Measurements from ENCODE around the gene AMHR2.
"Not testable (repeated sequence)": the region's sequence is repeated elsewhere in the genome, so short reads cannot be mapped to it uniquely, and the experiment has no call there.

AMHR2 gene

DNA sequence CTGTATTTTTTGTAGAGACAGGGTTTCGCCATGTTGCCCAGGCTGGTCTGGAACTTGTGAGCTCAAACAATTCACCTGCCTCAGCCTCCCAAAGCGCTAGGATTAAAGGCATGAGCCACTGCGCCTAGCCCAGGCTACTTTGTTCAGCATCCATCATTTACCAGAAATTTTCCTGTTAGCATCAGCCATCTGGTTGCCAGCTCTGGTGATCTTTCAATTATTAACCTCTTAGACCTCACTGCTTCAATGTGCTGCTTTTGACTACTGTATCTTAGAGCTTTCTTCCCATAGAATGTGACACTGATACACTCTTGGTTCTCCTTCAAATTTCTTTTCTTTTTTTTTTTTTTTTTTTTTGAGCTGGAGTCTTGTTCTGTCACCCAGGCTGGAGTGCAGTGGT is 5.4 kb upstream of the AMHR2 start:
- DNase-seq (ENCODE audit: low read depth), result no peak
- TF ChIP-seq, protein P1, sequence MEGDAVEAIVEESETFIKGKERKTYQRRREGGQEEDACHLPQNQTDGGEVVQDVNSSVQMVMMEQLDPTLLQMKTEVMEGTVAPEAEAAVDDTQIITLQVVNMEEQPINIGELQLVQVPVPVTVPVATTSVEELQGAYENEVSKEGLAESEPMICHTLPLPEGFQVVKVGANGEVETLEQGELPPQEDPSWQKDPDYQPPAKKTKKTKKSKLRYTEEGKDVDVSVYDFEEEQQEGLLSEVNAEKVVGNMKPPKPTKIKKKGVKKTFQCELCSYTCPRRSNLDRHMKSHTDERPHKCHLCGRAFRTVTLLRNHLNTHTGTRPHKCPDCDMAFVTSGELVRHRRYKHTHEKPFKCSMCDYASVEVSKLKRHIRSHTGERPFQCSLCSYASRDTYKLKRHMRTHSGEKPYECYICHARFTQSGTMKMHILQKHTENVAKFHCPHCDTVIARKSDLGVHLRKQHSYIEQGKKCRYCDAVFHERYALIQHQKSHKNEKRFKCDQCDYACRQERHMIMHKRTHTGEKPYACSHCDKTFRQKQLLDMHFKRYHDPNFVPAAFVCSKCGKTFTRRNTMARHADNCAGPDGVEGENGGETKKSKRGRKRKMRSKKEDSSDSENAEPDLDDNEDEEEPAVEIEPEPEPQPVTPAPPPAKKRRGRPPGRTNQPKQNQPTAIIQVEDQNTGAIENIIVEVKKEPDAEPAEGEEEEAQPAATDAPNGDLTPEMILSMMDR (IDR thresholded peaks at IDR 0.05; ENCODE audit: low read length, missing control alignments), result no peak
- no peak overlapping the region for H3K4me3 ChIP-seq (replicated peaks; ENCODE audit: low read depth, low read length)

DNA sequence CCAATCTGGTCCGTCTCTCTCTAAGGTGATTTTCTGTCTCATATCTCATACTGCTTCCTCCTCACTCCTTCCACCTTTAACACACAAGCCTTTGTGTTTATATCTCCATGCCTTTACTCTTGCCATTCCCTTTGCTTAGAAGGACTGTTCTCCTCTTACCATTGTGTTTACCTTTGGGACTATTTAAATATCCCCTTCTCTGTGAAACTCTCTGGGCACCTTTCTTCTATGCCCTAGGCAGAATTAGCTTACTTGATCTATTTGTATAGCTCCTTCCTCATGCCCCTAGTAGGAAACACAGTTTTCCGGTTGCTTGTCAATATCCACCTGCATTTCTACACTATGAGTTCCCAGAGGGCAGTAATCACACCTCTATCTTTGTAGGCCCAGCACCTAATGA is 3.9 kb upstream of the AMHR2 start:
- no peak for DNase-seq (ENCODE audit: low read depth)
- no peak overlapping the region for H3K4me3 ChIP-seq (replicated peaks; ENCODE audit: low read depth, low read length)
- TF ChIP-seq, protein P1 (IDR thresholded peaks at IDR 0.05; ENCODE audit: low read length, missing control alignments), result no peak

DNA sequence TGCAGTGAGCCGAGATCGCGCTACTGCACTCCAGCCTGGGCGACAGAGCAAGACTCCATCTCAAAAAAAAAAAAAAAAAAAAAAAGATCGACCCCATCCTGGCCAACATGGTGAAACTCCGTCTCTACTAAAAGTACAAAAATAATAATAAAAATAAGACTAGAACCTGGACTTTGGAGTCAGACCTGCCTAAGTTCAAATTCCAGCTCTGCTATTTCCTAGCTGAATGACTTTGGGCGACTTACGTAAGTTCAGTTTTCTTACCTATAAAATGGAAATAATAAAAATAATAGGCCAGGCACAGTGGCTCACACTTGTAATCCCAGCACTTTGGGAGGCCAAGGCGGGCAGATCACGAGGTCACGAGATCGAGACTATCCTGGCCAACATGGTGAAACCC is 1.4 kb upstream of the AMHR2 start:
- DNase-seq (ENCODE audit: low read depth); H3K4me3 ChIP-seq (replicated peaks; ENCODE audit: low read depth, low read length): not testable (repeated sequence)

DNA sequence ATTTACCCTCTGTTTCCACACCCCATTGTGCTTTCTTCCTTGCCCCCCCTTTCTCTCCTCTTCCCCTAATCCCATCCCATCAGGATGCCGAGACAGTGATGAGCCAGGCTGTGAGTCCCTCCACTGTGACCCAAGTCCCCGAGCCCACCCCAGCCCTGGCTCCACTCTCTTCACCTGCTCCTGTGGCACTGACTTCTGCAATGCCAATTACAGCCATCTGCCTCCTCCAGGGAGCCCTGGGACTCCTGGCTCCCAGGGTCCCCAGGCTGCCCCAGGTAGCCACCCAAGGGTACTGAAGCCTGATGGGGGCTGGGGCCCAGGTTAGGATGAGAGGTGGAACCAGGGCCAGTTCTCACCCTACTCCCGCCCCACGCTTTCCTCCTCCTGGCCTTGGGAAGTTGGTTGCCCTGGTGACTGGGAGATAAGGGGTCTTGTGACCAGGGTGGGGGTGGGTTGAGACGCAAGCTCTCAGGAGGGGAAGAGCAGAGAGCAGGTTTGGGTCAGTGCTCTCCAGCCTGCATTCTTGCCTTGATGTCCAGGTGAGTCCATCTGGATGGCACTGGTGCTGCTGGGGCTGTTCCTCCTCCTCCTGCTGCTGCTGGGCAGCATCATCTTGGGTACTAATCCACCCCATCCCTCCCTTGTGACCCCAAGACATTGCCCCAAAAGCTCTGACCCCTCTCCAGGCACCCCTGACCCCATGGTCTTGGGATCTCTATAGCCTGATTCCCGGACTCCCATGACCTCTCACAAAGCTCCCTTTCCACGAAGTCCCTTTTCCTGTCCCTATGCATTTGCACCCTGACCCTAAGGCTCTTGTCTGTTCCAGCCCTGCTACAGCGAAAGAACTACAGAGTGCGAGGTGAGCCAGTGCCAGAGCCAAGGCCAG is 1.2 kb downstream of the AMHR2 start:
- H3K4me3 ChIP-seq (replicated peaks; ENCODE audit: low read depth, low read length), result no peak overlapping the region
- DNase-seq (ENCODE audit: low read depth), result peak; percentile 39
- TF ChIP-seq, protein P1 (IDR thresholded peaks at IDR 0.05; ENCODE audit: low read length, missing control alignments), result no peak

DNA sequence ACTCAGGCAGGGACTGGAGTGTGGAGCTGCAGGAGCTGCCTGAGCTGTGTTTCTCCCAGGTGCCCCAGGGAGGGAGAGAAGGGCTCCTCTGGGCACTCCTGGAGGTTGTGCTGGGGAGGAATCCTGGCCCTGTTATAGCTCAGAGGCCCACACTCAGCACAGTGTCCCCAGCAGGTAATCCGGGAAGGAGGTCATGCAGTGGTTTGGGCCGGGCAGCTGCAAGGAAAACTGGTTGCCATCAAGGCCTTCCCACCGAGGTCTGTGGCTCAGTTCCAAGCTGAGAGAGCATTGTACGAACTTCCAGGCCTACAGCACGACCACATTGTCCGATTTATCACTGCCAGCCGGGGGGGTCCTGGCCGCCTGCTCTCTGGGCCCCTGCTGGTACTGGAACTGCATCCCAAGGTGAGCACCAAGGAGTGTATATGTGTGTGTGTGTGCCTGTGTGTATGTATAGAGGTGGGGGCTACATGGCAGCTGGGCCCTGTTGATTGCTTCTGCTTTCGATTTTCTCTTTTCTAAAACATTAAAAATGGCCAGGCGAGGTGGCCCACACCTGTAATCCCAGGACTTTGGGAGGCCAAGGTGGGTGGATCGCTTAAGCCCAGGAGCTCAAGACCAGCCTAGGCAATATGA is 2.0 kb downstream of the AMHR2 start:
- TF ChIP-seq, protein P1 (IDR thresholded peaks at IDR 0.05; ENCODE audit: low read length, missing control alignments), result no peak
- DNase-seq (ENCODE audit: low read depth), result no peak
- H3K4me3 ChIP-seq (replicated peaks; ENCODE audit: low read depth, low read length), result no peak overlapping the region

DNA sequence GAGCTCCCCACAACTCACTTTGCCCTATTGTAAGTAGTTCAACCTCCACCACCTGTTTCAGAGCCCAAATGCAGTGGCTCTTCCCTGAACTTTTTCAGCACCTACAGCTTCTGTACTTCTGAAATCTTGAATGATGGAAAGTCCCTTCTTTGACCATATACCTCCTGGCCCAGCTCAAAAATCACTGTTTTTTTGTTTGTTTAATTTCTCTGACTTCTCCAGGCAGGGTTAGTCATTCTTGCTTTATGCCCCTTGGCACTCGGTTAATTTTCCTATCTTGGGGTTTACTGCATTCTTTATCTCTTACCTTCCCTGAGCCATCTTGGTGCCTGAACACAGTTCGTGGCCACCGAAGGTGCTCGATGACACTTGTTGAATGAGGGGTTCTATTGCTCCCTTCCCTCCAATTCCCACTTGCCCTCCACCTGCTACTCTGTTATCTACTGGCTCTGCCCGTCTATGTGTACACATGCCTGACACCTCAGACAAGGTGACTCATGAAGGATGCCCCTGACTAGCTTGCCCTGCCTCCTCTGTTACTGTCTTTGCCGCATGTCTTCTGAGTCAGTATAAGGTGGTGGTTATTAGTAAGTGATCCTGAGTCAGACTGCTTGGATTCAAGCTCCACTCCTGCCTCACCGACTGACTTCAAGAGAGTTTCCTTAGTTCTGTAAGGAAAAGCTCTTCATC is 4.4 kb downstream of the AMHR2 start:
- H3K4me3 ChIP-seq (replicated peaks; ENCODE audit: low read depth, low read length), result no peak overlapping the region
- DNase-seq (ENCODE audit: low read depth), result peak; percentile 51
- TF ChIP-seq, protein P1 (IDR thresholded peaks at IDR 0.05; ENCODE audit: low read length, missing control alignments), result no peak

DNA sequence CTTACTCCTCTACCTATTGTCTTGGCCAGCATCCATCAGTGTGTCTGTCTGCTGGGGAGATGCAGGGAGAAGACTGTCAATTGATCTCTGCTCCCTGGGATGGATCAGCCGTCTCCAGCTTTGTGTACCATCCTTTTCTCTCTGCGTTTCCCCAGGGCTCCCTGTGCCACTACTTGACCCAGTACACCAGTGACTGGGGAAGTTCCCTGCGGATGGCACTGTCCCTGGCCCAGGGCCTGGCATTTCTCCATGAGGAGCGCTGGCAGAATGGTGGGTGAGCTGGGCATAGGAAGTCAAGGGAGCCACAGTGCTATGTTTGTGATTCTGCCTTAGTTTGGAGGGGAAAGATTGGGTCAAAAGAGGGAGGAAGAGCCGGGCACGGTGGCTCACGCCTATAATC is 5.1 kb downstream of the AMHR2 start:
- DNase-seq (ENCODE audit: low read depth), result no peak
- TF ChIP-seq, protein P1 (IDR thresholded peaks at IDR 0.05; ENCODE audit: low read length, missing control alignments), result no peak

More for the DNA sequence above, 5.1 kb downstream of the AMHR2 start:
- H3K4me3 ChIP-seq (replicated peaks; ENCODE audit: low read depth, low read length), result no peak overlapping the region

All from fibroblast of pulmonary artery (primary cell).